ENCODE results near the gene AKAP9. TPM values are rescaled to one million over a fixed set of nuclear protein-coding genes. Genes with fewer than 3 reads are reported as not detected.

AKAP9 gene
- total RNA-seq, 1 donor, result 56.5 TPM

DNA sequence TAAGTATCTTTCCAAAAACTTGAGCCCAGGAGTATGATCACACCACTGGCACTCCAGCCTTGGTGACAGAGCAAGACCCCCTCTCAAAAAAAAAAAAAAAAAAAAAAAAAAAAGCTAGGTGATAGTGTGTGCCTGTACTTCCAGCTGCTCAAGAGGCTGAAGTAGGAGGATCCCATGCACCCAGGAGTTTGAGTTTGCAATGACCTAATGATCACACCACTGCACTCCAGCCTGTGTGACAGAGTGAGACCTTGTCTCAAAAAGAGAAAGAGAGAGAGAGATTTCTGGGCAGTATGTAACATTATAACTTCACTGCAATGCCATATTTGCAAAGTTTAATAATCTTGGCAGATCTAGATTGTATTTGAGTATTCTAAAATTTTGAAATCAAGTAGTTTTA, 47.6 kb downstream of the AKAP9 start:
- DNase-seq (ENCODE audit: insufficient read length, low spot score, missing footprints), result no peak
- Histone ChIP-seq H3K27ac (ENCODE audit: low read depth, low read length) (no peak overlapping the region), H3K4me2 (ENCODE audit: insufficient read depth, low read length) (no peak overlapping the region), H3K9me3 (ENCODE audit: low read depth, low read length) (no peaks in the 10 kb centered on the region), H3K27me3 (ENCODE audit: insufficient read depth, low read length) (no peaks in the 10 kb centered on the region), H2AFZ (ENCODE audit: low read length) (no peak overlapping the region), H3K4me1 (ENCODE audit: insufficient read depth, low read length) (no peaks in the 10 kb centered on the region), H3K4me3 (ENCODE audit: insufficient read depth, low read length) (no peak overlapping the region), H4K20me1 (ENCODE audit: insufficient read depth, low read length) (no peaks in the 10 kb centered on the region), H3K36me3 (ENCODE audit: insufficient read depth, low read length) (peaks cover 1% of the 10 kb centered on the region), H3K79me2 (ENCODE audit: insufficient read depth, low read length) (peaks cover 5% of the 10 kb centered on the region)
- TF ChIP-seq CTCF (IDR thresholded peaks at IDR 0.05; ENCODE audit: extremely low read depth, low read depth, low read length), result no peak

DNA sequence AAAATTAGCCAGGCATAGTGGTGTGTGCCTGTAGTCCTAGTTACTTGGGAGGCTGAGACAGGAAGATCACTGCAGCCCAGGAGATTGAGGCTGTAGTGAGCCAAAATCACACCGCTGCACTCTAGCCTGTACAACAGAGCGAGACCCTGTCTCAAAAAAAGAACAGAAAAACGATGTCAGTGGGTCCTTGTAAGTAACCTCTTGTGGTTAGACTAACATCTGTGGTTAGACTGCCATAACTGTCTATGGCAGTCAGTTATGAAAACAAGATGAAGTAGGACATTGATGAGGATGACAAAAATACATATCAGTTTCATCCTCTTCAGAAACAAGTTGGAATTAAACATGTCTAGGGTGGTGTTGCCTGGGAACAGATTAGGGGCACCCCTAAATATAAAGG, 53.3 kb downstream of the AKAP9 start:
- H3K79me2 ChIP-seq (ENCODE audit: insufficient read depth, low read length), result no peaks in the 10 kb centered on the region
- no peaks in the 10 kb centered on the region for H3K27me3 ChIP-seq (ENCODE audit: insufficient read depth, low read length)
- no peak overlapping the region for H2AFZ ChIP-seq (ENCODE audit: low read length)
- no peaks in the 10 kb centered on the region for H4K20me1 ChIP-seq (ENCODE audit: insufficient read depth, low read length)
- H3K4me3 ChIP-seq (ENCODE audit: insufficient read depth, low read length), result no peak overlapping the region
- DNase-seq (ENCODE audit: insufficient read length, low spot score, missing footprints), result no peak
- H3K4me2 ChIP-seq (ENCODE audit: insufficient read depth, low read length), result no peak overlapping the region
- no peak overlapping the region for H3K27ac ChIP-seq (ENCODE audit: low read depth, low read length)
- peaks cover 43% of the 10 kb centered on the region for H3K36me3 ChIP-seq (ENCODE audit: insufficient read depth, low read length)
- no peaks in the 10 kb centered on the region for H3K9me3 ChIP-seq (ENCODE audit: low read depth, low read length)
- H3K4me1 ChIP-seq (ENCODE audit: insufficient read depth, low read length), result no peaks in the 10 kb centered on the region
- no peak for TF ChIP-seq CTCF (IDR thresholded peaks at IDR 0.05; ENCODE audit: extremely low read depth, low read depth, low read length)

DNA sequence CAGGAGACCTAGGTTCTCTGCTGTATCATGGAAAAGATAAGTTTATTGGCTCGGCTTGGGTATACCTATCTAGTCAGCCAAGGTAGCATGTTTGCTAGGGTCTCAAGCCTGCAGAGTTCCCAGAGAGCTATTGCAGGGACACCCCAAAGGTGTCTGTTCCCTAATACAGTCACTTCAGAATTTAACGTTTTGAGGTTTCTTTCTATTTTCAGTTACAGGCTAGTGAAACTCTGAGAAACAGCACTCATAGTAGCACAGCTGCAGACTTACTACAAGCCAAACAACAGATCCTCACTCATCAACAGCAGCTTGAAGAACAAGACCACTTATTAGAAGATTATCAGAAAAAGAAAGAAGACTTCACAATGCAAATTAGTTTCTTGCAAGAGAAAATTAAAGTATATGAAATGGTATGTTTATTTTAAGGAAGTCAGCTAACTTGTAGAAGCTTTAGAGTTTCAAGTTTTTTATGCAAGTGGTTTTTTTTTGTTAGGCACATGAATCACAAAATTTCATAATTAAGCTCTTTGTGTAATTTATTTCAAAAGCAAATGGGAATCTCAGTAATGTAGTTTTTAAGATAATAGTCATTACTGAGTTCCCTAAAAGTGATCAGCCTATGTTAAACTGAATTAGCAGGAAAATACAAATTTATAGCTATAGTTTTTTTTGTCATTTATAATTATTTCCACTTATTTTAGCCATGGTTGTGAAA, 54.9 kb downstream of the AKAP9 start:
- Histone ChIP-seq H3K27me3 (ENCODE audit: insufficient read depth, low read length) (no peaks in the 10 kb centered on the region), H3K4me2 (ENCODE audit: insufficient read depth, low read length) (no peak overlapping the region), H3K9me3 (ENCODE audit: low read depth, low read length) (no peaks in the 10 kb centered on the region), H3K4me3 (ENCODE audit: insufficient read depth, low read length) (no peak overlapping the region), H4K20me1 (ENCODE audit: insufficient read depth, low read length) (no peaks in the 10 kb centered on the region), H3K27ac (ENCODE audit: low read depth, low read length) (no peak overlapping the region), H2AFZ (ENCODE audit: low read length) (no peak overlapping the region), H3K79me2 (ENCODE audit: insufficient read depth, low read length) (no peaks in the 10 kb centered on the region), H3K4me1 (ENCODE audit: insufficient read depth, low read length) (no peaks in the 10 kb centered on the region), H3K36me3 (ENCODE audit: insufficient read depth, low read length) (peaks cover 43% of the 10 kb centered on the region)
- DNase-seq (ENCODE audit: insufficient read length, low spot score, missing footprints), result no peak
- TF ChIP-seq CTCF (IDR thresholded peaks at IDR 0.05; ENCODE audit: extremely low read depth, low read depth, low read length), result no peak

- TF ChIP-seq CTCF (IDR thresholded peaks at IDR 0.05; ENCODE audit: extremely low read depth, low read depth, low read length), result no peak
- Histone ChIP-seq H3K79me2 (ENCODE audit: insufficient read depth, low read length) (no peaks in the 10 kb centered on the region), H3K27ac (ENCODE audit: low read depth, low read length) (no peak overlapping the region), H3K4me3 (ENCODE audit: insufficient read depth, low read length) (no peak overlapping the region), H3K4me2 (ENCODE audit: insufficient read depth, low read length) (no peak overlapping the region), H3K9me3 (ENCODE audit: low read depth, low read length) (no peaks in the 10 kb centered on the region), H3K27me3 (ENCODE audit: insufficient read depth, low read length) (no peaks in the 10 kb centered on the region), H3K36me3 (ENCODE audit: insufficient read depth, low read length) (peaks cover 38% of the 10 kb centered on the region), H3K4me1 (ENCODE audit: insufficient read depth, low read length) (no peaks in the 10 kb centered on the region), H4K20me1 (ENCODE audit: insufficient read depth, low read length) (no peaks in the 10 kb centered on the region), H2AFZ (ENCODE audit: low read length) (no peak overlapping the region)
- DNase-seq (ENCODE audit: insufficient read length, low spot score, missing footprints), result no peak
Observed at GRCh38 chr7:91999631-92000565, 59.2 kb downstream of the AKAP9 start.
